H1 (cell line): Measurements from ENCODE around the gene ARHGAP15. TPM values are rescaled to one million over a fixed set of nuclear protein-coding genes. Genes with fewer than 3 reads are reported as not detected.

ENCODE experiments used
- E2F6 ChIP-seq: IDR thresholded peaks from 2 replicates; pipeline ENCODE4 v1.6.1; 2012; ENCODE audit warnings: inconsistent platforms
- EGR1 ChIP-seq: IDR thresholded peaks from 2 replicates; pipeline ENCODE4 v1.6.1; 2011; ENCODE audit warnings: low read depth, low read length, borderline replicate concordance
- EZH2 ChIP-seq: fragments of 200-600 bp; sonication (generic); IDR thresholded peaks from 2 replicates; pipeline ENCODE4 v1.7.1; 2012; ENCODE audit warnings: low read depth, mild to moderate bottlenecking, moderate library complexity, low read length, inconsistent platforms; ENCODE audit not compliant: severe bottlenecking
- HDAC2 ChIP-seq, 2 experiments: fragments of 300-600 bp in 1 of 2; sonication (generic) in 1 of 2; IDR thresholded peaks; 2 replicates each; pipeline ENCODE4 v1.6.1; 2011 to 2012; ENCODE audit warnings: low read depth in 2 of 2, low read length in 2 of 2, mild to moderate bottlenecking in 2 of 2, moderate library complexity in 2 of 2, borderline replicate concordance in 1 of 2, inconsistent platforms in 1 of 2
- KDM5A ChIP-seq: fragments of 200-600 bp; IDR thresholded peaks from 2 replicates; pipeline ENCODE4 v1.7.1; 2012; ENCODE audit warnings: mild to moderate bottlenecking, low read length, inconsistent platforms, mixed read lengths
- RNF2 ChIP-seq: fragments of 200-900, 300-1000 bp; sonication (generic); IDR thresholded peaks from 2 replicates; pipeline ENCODE4 v1.7.1; 2016; ENCODE audit warnings: borderline replicate concordance, low read depth, mild to moderate bottlenecking, antibody characterized with exemption, low read length; ENCODE audit not compliant: poor library complexity, severe bottlenecking; ENCODE audit errors: missing control alignments
- RXRA ChIP-seq: IDR thresholded peaks from 2 replicates; pipeline ENCODE4 v1.6.1; 2011; ENCODE audit warnings: low read depth, mild to moderate bottlenecking, low read length, moderate library complexity; ENCODE audit not compliant: insufficient read depth
- SP1 ChIP-seq: IDR thresholded peaks from 2 replicates; pipeline ENCODE4 v1.6.1; 2011; ENCODE audit warnings: low read depth, low read length
- ZNF274 ChIP-seq: IDR thresholded peaks from 2 replicates; pipeline ENCODE4 v1.7.0; 2012; ENCODE audit warnings: low read length, borderline replicate concordance; ENCODE audit errors: extremely low read depth
- polyA plus RNA-seq, 7 experiments: library from polyadenylated mRNA; depleted of rRNA in 3 of 7; stranded (reverse) in 5 of 7; unstranded in 2 of 7; fragments of >200 nt in 5 of 7; fragments of 200-250 nt in 2 of 7; gene quantifications; 1 replicate in 5 of 7; 2 replicates in 1 of 7; 4 replicates in 1 of 7; pipeline versions ENCODE4 v1.2.1 to v1.2.3, GENCODE V29; 2011 to 2013; ENCODE audit warnings: missing spikeins in 2 of 7, mixed read lengths in 2 of 7
- total RNA-seq: library from RNA; stranded (reverse); fragmentation: NEBNext Ultra II Directional; extraction: Animal tissue kit (Norgen Biotek cat#: 25700); gene quantifications from 2 replicates; pipeline ENCODE4 v1.2.1, GENCODE V29; 2021

ARHGAP15 gene
- total and polyA plus RNA-seq, 2 of the 8 experiments (the other 6 are each of a cell fraction or from before 2014, with no cell fraction given) = not detected

GRCh38 chr2:143616452-143616851 lies 487.2 kb downstream of the ARHGAP15 start (continued):
- TF ChIP-seq RXRA (no peak), HDAC2 (IDR thresholded peaks at IDR 0.05; ENCODE audit: borderline replicate concordance in 1 of 2, low read depth in 2 of 2, low read length in 2 of 2) (no peak), E2F6 (no peak), KDM5A (no peak), SP1 (no peak), RNF2 (no peak), ZNF274 (no peak), EZH2 (no peak), EGR1 (no peak)
